ENCODE data around the gene REXO1.

Gene REXO1

DNA sequence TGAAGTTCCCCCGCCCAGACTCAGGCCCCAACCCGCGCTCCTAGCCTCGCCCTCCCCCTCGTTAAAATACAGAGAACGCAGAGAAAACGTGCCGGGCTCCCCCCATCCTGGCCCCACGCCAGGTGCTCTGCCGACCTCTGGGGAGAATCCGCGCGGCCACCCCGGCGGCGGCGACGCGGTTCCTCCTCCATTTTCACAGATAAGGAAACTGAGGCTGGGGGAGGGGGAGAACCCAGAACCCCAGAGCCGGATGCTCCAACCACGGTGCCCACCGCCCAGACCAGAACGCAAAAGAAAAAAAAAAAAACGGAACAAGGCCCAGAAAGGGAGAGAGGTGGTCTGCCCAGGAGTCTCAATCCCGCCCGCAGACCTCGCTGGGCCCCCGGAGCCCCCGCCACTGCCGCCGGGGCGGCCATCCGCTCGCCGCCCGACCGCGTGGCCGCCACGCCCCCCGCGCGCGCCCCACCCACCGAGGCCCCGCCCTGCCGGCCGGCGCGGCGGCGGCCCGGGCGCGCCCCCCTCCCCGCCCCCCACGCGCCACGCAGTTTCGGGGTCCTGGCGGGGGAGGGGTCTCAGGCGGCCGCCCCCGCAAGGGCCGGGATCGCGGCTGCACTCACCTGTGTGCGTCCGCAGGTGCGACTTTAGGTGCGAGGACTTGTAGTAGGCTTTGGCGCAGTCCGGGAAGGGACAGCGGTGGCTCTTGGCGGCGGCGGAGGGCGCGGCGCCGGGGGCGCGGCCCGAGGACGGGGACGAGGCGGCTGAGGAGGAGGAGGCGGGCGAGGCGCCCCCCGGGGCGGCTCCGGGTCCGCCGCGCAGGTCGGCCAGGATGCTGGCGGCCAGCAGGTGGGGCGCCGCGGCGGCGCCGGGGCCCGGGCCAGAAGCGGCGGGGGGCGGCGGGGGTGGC is 14.4 kb upstream of the REXO1 start:
- TF ChIP-seq, protein P1, sequence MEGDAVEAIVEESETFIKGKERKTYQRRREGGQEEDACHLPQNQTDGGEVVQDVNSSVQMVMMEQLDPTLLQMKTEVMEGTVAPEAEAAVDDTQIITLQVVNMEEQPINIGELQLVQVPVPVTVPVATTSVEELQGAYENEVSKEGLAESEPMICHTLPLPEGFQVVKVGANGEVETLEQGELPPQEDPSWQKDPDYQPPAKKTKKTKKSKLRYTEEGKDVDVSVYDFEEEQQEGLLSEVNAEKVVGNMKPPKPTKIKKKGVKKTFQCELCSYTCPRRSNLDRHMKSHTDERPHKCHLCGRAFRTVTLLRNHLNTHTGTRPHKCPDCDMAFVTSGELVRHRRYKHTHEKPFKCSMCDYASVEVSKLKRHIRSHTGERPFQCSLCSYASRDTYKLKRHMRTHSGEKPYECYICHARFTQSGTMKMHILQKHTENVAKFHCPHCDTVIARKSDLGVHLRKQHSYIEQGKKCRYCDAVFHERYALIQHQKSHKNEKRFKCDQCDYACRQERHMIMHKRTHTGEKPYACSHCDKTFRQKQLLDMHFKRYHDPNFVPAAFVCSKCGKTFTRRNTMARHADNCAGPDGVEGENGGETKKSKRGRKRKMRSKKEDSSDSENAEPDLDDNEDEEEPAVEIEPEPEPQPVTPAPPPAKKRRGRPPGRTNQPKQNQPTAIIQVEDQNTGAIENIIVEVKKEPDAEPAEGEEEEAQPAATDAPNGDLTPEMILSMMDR (IDR thresholded peaks at IDR 0.05; ENCODE audit: low read depth, low read length): no peak
- in situ Hi-C loops (cut with HindIII; ENCODE audit: low sequenced_read_pairs): no loop called here

DNA sequence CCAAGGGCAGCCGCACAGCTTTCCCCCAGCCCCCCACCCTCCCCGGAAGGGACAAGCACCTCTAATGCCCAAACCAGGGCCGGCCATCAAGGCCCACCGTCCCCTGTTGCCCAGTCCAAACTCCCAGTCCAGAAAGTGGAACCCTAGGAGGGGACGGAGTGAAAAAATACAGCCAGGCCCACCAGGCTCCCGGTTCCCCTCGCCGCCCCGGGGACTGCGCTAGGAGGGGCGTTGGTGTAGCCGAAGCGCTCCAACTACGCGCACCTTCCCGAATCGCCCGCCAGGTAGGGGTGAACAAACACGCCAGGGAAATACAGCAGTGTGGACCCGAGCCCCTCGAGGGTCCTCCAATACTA is 13.8 kb upstream of the REXO1 start:
- TF ChIP-seq, protein P1 (IDR thresholded peaks at IDR 0.05; ENCODE audit: low read depth, low read length): no peak
- in situ Hi-C loops (cut with HindIII; ENCODE audit: low sequenced_read_pairs): no loop called here
- peak overlapping the region; percentile 86 for H3K4me3 ChIP-seq (ENCODE audit: low read depth, low read length)
- no peak for DNase-seq (ENCODE audit: low read depth, low spot score)

More for the DNA sequence above, 14.4 kb upstream of the REXO1 start:
- DNase-seq (ENCODE audit: low read depth, low spot score): no peak
- H3K4me3 ChIP-seq (ENCODE audit: low read depth, low read length): peak overlapping the region; percentile 86

DNA sequence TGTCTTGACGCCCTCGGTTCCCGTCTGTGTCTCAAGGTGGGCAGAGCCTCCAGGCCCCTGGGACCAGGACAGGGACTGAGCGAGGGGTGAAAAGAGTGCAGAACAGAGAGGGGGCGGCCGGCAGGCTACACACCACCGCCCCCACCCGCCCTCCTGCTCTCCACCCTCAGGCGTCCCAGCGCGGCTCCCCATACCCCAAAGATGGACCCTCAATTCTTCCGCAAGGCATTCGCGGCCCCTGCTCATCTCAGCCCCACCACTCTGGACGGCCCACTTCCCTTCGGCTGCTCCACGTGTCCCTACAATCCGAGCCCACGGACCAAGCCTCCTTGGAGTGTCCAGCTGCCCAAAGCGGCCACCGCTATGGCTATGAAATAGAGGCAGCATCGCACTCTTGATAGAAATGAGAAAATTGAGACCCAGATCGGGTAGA is 13.3 kb upstream of the REXO1 start:
- peak overlapping the region; percentile 86 for H3K4me3 ChIP-seq (ENCODE audit: low read depth, low read length)
- TF ChIP-seq, protein P1 (IDR thresholded peaks at IDR 0.05; ENCODE audit: low read depth, low read length): no peak
- in situ Hi-C loops (cut with HindIII; ENCODE audit: low sequenced_read_pairs): no loop called here
- no peak for DNase-seq (ENCODE audit: low read depth, low spot score)

DNA sequence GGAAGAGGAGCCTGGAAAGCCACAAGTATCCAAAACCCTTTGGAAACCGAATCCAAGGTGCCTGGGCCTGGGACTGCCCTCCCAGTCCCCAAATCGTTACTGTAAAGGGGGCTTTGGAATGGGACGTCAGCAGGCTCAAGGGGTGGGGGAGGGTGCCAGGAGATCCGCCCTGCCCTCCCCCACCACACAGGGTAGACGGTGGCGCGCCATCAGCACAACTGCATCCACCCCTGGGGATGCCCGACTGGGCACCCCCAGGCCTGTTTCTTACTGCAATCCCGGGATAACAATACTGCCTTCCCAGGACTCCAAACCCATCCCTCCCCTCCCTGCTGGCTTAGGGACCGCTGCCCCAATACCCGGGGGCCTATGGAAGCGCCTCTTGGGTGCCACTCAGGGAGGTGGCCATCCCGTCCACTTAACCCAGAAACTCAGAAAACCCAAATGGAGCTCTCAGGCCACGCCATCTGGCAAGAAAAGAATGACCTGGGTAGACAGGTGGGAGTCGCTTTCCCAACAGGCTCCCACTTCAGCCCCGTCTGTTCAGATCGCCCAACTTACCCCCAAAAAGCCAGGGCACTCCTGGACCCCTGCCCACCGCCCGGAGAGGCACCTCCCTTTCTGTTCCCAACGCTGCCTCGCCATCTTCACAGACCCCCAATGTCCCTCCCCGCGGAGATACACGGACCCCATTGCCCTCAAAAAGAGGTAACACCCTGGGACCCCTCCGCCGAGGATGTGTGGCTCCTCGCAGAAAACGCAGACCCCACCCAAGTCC is 12.7 kb upstream of the REXO1 start:
- H3K4me3 ChIP-seq (ENCODE audit: low read depth, low read length): peak overlapping the region; percentile 86
- TF ChIP-seq, protein P1 (IDR thresholded peaks at IDR 0.05; ENCODE audit: low read depth, low read length): no peak
- in situ Hi-C loops (cut with HindIII; ENCODE audit: low sequenced_read_pairs): no loop called here
- DNase-seq (ENCODE audit: low read depth, low spot score): no peak

DNA sequence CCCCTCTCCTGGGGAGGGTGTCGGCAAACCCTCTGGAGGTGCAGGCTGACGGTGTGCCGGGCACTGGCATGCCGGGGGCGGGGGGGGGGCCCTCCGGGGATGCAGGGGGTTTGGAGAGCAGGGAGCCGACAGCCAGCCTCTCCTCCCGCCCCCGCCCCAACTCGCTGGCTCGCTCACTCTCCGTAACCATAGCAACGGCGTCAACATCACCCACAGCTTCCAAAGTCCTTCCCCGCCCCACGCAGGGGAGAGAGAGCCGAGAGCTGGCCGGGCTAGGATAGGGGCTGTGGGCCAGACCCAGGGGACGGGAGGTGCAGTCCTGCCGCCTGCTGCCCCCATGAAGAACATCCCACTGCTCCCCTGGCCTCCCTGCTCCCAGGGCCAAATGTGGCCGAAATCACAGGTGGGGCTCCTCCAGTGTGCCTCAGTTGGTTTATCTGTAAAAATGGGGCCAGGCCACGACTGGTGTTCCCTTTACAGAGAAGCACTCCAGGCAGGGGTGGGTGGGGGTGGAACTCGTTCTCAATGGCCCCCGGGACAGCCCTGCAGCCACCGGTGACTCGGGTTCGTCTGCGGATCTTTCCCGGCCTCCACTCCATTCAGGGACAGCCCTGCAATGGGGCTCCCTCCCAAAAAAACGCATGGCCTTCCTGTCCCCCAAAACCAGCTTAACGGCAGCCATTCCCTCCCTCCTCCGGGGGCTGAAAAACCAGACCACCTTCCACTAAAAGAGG is 11.9 kb upstream of the REXO1 start:
- in situ Hi-C loops (cut with HindIII; ENCODE audit: low sequenced_read_pairs): no loop called here
- H3K4me3 ChIP-seq (ENCODE audit: low read depth, low read length): peak overlapping the region; percentile 86
- peak; percentile 74 for DNase-seq (ENCODE audit: low read depth, low spot score)
- TF ChIP-seq, protein P1 (IDR thresholded peaks at IDR 0.05; ENCODE audit: low read depth, low read length): no peak

DNA sequence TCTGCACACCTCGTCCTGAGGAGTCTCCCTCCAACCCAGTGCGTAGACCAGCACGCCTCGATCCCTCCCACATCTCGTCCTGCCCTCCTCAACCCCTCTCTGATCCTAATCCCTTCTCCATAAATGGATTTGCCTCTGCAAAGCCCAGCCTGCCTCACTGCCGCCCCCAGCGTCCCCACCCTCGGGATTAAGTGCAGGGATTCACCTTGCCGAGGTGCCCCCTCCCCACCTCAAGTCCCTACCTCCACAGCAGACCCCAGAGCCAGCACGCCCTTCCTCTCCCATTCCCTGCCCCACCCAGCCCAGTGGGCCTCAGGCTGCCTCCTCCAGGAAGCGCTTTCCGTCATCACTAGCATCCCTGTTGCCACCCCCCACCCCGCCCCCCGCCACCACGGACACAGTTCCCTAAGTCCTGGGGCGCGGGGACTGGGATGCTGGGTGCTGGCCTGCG is 11.1 kb upstream of the REXO1 start:
- no peak for DNase-seq (ENCODE audit: low read depth, low spot score)
- TF ChIP-seq, protein P1 (IDR thresholded peaks at IDR 0.05; ENCODE audit: low read depth, low read length): no peak
- no peak overlapping the region for H3K4me3 ChIP-seq (ENCODE audit: low read depth, low read length)
- in situ Hi-C loops (cut with HindIII; ENCODE audit: low sequenced_read_pairs): no loop called here
